MM.1S (cell line): Measurements from ENCODE around the gene B4GALT5.

ENCODE experiments used
- DNase-seq: peaks from one replicate; pipeline ENCODE4 v3.0.0-alpha.2; 2015
- H2AFZ ChIP-seq: fragments of 300-600 bp; sonication (generic); 2 replicates; pipeline ENCODE4 v1.6.0; 2016; ENCODE audit warnings: antibody characterized with exemption, low read length
- H3F3A ChIP-seq: fragments of 300-600 bp; sonication (generic); 2 replicates; pipeline ENCODE4 v1.6.1; 2016; ENCODE audit warnings: mild to moderate bottlenecking, antibody characterized with exemption, low read length, moderate library complexity, mixed read lengths; ENCODE audit not compliant: insufficient read depth
- H3K27ac ChIP-seq: fragments of 300-600 bp; sonication (generic); 2 replicates; pipeline ENCODE4 v1.5.1; 2016; ENCODE audit warnings: mild to moderate bottlenecking, low read length
- H3K27me3 ChIP-seq: fragments of 300-600 bp; sonication (generic); replicated peaks from 2 replicates; pipeline ENCODE4 v1.6.0; 2016; ENCODE audit warnings: low read length; ENCODE audit not compliant: insufficient read depth
- H3K36me3 ChIP-seq: fragments of 300-600 bp; sonication (generic); replicated peaks from 2 replicates; pipeline ENCODE4 v1.6.1; 2016; ENCODE audit warnings: mild to moderate bottlenecking, low read length, mixed read lengths; ENCODE audit not compliant: insufficient read depth
- H3K4me1 ChIP-seq: fragments of 300-600 bp; sonication (generic); 2 replicates; pipeline ENCODE4 v1.6.1; 2016; ENCODE audit warnings: low read length, mixed read lengths
- H3K4me2 ChIP-seq: fragments of 300-600 bp; sonication (generic); 2 replicates; pipeline ENCODE4 v1.6.0; 2016; ENCODE audit warnings: low read depth, low read length
- H3K4me3 ChIP-seq: fragments of 300-600 bp; sonication (generic); 2 replicates; pipeline ENCODE4 v1.5.1; 2016; ENCODE audit warnings: low read length, mixed read lengths
- H3K79me2 ChIP-seq: fragments of 300-600 bp; sonication (generic); 2 replicates; pipeline ENCODE4 v1.6.1; 2016; ENCODE audit warnings: mixed run types, low read length, mixed read lengths
- H3K9ac ChIP-seq: fragments of 300-600 bp; sonication (generic); 2 replicates; pipeline ENCODE4 v1.6.1; 2016; ENCODE audit warnings: low read length, mixed read lengths
- H3K9me2 ChIP-seq: fragments of 300-600 bp; sonication (generic); replicated peaks from 2 replicates; pipeline ENCODE4 v1.6.1; 2016; ENCODE audit warnings: mild to moderate bottlenecking, low read length, mixed read lengths; ENCODE audit not compliant: insufficient read depth
- H3K9me3 ChIP-seq: fragments of 300-600 bp; sonication (generic); replicated peaks from 2 replicates; pipeline ENCODE4 v1.6.1; 2016; ENCODE audit warnings: mild to moderate bottlenecking, low read length, mixed read lengths; ENCODE audit not compliant: insufficient read depth
- H4K20me1 ChIP-seq: fragments of 300-600 bp; sonication (generic); 2 replicates; pipeline ENCODE4 v1.6.1; 2016; ENCODE audit warnings: mild to moderate bottlenecking, low read length, moderate library complexity, mixed read lengths; ENCODE audit not compliant: insufficient read depth
- EZH2 ChIP-seq: fragments of 300-600 bp; sonication (generic); optimal IDR thresholded peaks from 2 replicates; pipeline ENCODE3; 2017; ENCODE audit warnings: low read depth, mild to moderate bottlenecking, antibody characterized with exemption, low read length, mixed read lengths
- EZH2phosphoT487 ChIP-seq: fragments of 300-600 bp; sonication (generic); IDR thresholded peaks from 2 replicates; pipeline ENCODE4 v1.6.1; 2018; ENCODE audit warnings: antibody characterized with exemption, low read length
- TF ChIP-seq, protein P1 (sequence below): fragments of 300-600 bp; sonication (generic); IDR thresholded peaks from 2 replicates; pipeline ENCODE4 v1.5.1; 2016; ENCODE audit warnings: antibody characterized with exemption, low read length, mixed read lengths

Gene B4GALT5

DNA sequence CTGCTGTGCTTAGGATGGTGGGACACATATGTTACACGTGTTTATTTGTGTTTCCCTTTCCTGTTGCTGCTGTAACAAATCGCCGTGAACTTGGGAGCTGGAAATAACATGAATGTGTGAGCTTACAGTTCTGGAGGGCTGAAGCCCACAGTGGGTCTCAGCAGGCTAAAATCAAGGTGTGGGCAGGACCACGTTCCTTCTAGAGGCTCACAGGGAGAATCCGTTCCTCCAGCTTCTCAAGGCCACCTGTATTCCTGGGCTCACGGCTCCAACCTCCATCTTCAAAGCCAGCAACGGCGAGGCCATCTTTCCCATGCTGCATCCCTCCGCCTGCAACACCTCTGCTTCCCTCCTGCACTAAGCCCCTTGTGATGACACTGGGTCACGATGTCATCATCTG is 118.3 kb downstream of the B4GALT5 start:
- Histone ChIP-seq H3F3A (no peaks in the 10 kb centered on the region), H3K27me3 (no peaks in the 10 kb centered on the region), H3K9me2 (no peaks in the 10 kb centered on the region), H2AFZ (no peak overlapping the region), H3K4me1 (peaks cover 14% of the 10 kb centered on the region; the same call in 1 of the 2 replicates), H4K20me1 (no peaks in the 10 kb centered on the region), H3K79me2 (no peaks in the 10 kb centered on the region), H3K4me2 (no peak overlapping the region), H3K9ac (no peak overlapping the region), H3K4me3 (no peak overlapping the region), H3K9me3 (no peaks in the 10 kb centered on the region), H3K27ac (no peak overlapping the region), H3K36me3 (no peaks in the 10 kb centered on the region)
- no peak for DNase-seq
- TF ChIP-seq, protein P1, sequence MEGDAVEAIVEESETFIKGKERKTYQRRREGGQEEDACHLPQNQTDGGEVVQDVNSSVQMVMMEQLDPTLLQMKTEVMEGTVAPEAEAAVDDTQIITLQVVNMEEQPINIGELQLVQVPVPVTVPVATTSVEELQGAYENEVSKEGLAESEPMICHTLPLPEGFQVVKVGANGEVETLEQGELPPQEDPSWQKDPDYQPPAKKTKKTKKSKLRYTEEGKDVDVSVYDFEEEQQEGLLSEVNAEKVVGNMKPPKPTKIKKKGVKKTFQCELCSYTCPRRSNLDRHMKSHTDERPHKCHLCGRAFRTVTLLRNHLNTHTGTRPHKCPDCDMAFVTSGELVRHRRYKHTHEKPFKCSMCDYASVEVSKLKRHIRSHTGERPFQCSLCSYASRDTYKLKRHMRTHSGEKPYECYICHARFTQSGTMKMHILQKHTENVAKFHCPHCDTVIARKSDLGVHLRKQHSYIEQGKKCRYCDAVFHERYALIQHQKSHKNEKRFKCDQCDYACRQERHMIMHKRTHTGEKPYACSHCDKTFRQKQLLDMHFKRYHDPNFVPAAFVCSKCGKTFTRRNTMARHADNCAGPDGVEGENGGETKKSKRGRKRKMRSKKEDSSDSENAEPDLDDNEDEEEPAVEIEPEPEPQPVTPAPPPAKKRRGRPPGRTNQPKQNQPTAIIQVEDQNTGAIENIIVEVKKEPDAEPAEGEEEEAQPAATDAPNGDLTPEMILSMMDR: no peak

GRCh38 chr20:49594931-49595315 is 118.8 kb downstream of the B4GALT5 start:
- Histone ChIP-seq H3K4me3 (no peak overlapping the region), H3K36me3 (no peaks in the 10 kb centered on the region), H3K27ac (no peak overlapping the region), H3K79me2 (no peaks in the 10 kb centered on the region), H3K4me2 (no peak overlapping the region), H3K4me1 (peaks cover 14% of the 10 kb centered on the region; the same call in 1 of the 2 replicates), H4K20me1 (no peaks in the 10 kb centered on the region), H3K9ac (no peak overlapping the region), H3K9me3 (no peaks in the 10 kb centered on the region), H3K27me3 (no peaks in the 10 kb centered on the region), H3F3A (no peaks in the 10 kb centered on the region), H3K9me2 (no peaks in the 10 kb centered on the region), H2AFZ (no peak overlapping the region)
- no peak for TF ChIP-seq EZH2phosphoT487
- TF ChIP-seq, protein P1: no peak
- no peak for TF ChIP-seq EZH2
- DNase-seq: no peak

- H3K4me1 ChIP-seq: peaks cover 14% of the 10 kb centered on the region; the same call in 1 of the 2 replicates
- no peak overlapping the region for H3K4me3 ChIP-seq
- no peak overlapping the region for H2AFZ ChIP-seq
- H3K79me2 ChIP-seq: no peaks in the 10 kb centered on the region
- H3K36me3 ChIP-seq: no peaks in the 10 kb centered on the region
- DNase-seq: no peak
- no peaks in the 10 kb centered on the region for H4K20me1 ChIP-seq
- no peaks in the 10 kb centered on the region for H3K27me3 ChIP-seq
- no peaks in the 10 kb centered on the region for H3K9me3 ChIP-seq
- H3K27ac ChIP-seq: no peak overlapping the region
- no peaks in the 10 kb centered on the region for H3K9me2 ChIP-seq
- no peak overlapping the region for H3K9ac ChIP-seq
- no peak for TF ChIP-seq EZH2phosphoT487
- TF ChIP-seq, protein P1: no peak
- no peak for TF ChIP-seq EZH2
- H3K4me2 ChIP-seq: no peak overlapping the region
- no peaks in the 10 kb centered on the region for H3F3A ChIP-seq
Measured at GRCh38 chr20:49594143-49594930, 119.3 kb downstream of the B4GALT5 start.
